Peyer's patch (tissue), 4 donors: ENCODE results near the gene MYO9B. TPM values are rescaled to one million over a fixed set of nuclear protein-coding genes. Genes with fewer than 3 reads are reported as not detected.

Experiments
- DNase-seq, 3 donors: peaks; one replicate each; pipeline ENCODE4 v3.0.0-alpha.2; 2017 to 2019
- H3K27ac ChIP-seq, 4 donors: fragments of 200-600 bp; sonication (generic); one replicate each; pipeline ENCODE4 v1.5.1; 2016 to 2019
- H3K27me3 ChIP-seq, 2 donors: fragments of 200-600 bp; sonication (generic); one replicate each; pipeline ENCODE4 v1.5.1; 2019
- H3K36me3 ChIP-seq, 3 donors: fragments of 200-600 bp; sonication (generic); one replicate each; pipeline ENCODE4 v1.5.1; 2016 to 2019
- H3K4me1 ChIP-seq, 4 donors: fragments of 200-600 bp; sonication (generic); one replicate each; pipeline ENCODE4 v1.5.1; 2016 to 2019
- H3K4me3 ChIP-seq, 4 donors: fragments of 200-600 bp; sonication (generic); 1 replicate in 3 of 4; 2 replicates in 1 of 4; pipeline ENCODE4 v1.5.1; 2016 to 2019; ENCODE audit warnings: mild to moderate bottlenecking in 1 of 4
- H3K9me3 ChIP-seq, 4 donors: fragments of 200-600 bp; sonication (generic); one replicate each; pipeline ENCODE4 v1.5.1; 2016 to 2019; ENCODE audit warnings: mild to moderate bottlenecking in 1 of 4
- CTCF ChIP-seq, 6 experiments: fragments of 450-650 bp in 4 of 6; fragments of 200-600 bp in 2 of 6; sonication (generic) in 1 of 6; IDR thresholded peaks; one replicate each; pipeline ENCODE4 v1.5.1; 2017 to 2019; ENCODE audit warnings: antibody characterized with exemption in 6 of 6, mild to moderate bottlenecking in 3 of 6, moderate library complexity in 1 of 6
- POLR2A ChIP-seq, 2 donors: fragments of 450-650 bp; IDR thresholded peaks; one replicate each; pipeline ENCODE4 v1.5.1; 2017; ENCODE audit warnings: antibody characterized with exemption in 2 of 2, mild to moderate bottlenecking in 2 of 2, moderate library complexity in 2 of 2
- total RNA-seq, 4 donors: library from RNA; depleted of rRNA; stranded (reverse); fragments of >200 nt; gene quantifications; one replicate each; pipeline ENCODE4 v1.1.0, GENCODE V29; 2016

MYO9B gene, protein sequence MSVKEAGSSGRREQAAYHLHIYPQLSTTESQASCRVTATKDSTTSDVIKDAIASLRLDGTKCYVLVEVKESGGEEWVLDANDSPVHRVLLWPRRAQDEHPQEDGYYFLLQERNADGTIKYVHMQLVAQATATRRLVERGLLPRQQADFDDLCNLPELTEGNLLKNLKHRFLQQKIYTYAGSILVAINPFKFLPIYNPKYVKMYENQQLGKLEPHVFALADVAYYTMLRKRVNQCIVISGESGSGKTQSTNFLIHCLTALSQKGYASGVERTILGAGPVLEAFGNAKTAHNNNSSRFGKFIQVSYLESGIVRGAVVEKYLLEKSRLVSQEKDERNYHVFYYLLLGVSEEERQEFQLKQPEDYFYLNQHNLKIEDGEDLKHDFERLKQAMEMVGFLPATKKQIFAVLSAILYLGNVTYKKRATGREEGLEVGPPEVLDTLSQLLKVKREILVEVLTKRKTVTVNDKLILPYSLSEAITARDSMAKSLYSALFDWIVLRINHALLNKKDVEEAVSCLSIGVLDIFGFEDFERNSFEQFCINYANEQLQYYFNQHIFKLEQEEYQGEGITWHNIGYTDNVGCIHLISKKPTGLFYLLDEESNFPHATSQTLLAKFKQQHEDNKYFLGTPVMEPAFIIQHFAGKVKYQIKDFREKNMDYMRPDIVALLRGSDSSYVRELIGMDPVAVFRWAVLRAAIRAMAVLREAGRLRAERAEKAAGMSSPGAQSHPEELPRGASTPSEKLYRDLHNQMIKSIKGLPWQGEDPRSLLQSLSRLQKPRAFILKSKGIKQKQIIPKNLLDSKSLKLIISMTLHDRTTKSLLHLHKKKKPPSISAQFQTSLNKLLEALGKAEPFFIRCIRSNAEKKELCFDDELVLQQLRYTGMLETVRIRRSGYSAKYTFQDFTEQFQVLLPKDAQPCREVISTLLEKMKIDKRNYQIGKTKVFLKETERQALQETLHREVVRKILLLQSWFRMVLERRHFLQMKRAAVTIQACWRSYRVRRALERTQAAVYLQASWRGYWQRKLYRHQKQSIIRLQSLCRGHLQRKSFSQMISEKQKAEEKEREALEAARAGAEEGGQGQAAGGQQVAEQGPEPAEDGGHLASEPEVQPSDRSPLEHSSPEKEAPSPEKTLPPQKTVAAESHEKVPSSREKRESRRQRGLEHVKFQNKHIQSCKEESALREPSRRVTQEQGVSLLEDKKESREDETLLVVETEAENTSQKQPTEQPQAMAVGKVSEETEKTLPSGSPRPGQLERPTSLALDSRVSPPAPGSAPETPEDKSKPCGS (N-terminal part only)
- total RNA-seq, result 100 to 1,000 TPM in 3 of 4 donors, 10 to 100 TPM in 1; 65.3 to 578 (median 143) TPM

- H3K27ac ChIP-seq, result peak within 1 kb of the TSS; percentile 86 to 94 (median 92)
- peak; percentile 99 to 100 (median 100) for DNase-seq
- no peaks in the 10 kb centered on the region for H3K27me3 ChIP-seq
- H3K9me3 ChIP-seq, result no peaks in the 10 kb centered on the region
- peaks cover 0 to 6% (median 0%) of the 10 kb centered on the region in 3 donors for H3K36me3 ChIP-seq
- H3K4me1 ChIP-seq, result peaks cover 0 to 35% (median 18%) of the 10 kb centered on the region in 4 donors
- H3K4me3 ChIP-seq, result peak within 1 kb of the TSS; percentile 84 to 96 (median 90)
- TF ChIP-seq CTCF (IDR thresholded peaks at IDR 0.05) (no peak), POLR2A (IDR thresholded peaks at IDR 0.05) (peak; percentile 61 to 87)
Observed at GRCh38 chr19:17075035-17075863, at the start of gene MYO9B, which contains the start of gene HAUS8. Gene MYO9B, plus strand, starts transcription at chr19:17075777. Its CDS starts 25,941 bp downstream, at chr19:17101718. Gene HAUS8, minus strand, starts transcription at chr19:17075452. Its CDS starts 30 bp downstream, at chr19:17075422.

GRCh38 chr19:17025991-17026658 is 49.5 kb upstream of the MYO9B start:
- Histone ChIP-seq H3K27me3 (peaks cover 0 to 10% of the 10 kb centered on the region in 2 donors), H3K27ac (no peak overlapping the region), H3K4me3 (peak overlapping the region in 2 of 4 donors; percentile 27 to 31), H3K4me1 (peaks cover 0 to 12% (median 3%) of the 10 kb centered on the region in 4 donors), H3K9me3 (peaks cover 0 to 10% (median 0%) of the 10 kb centered on the region in 4 donors), H3K36me3 (no peaks in the 10 kb centered on the region)
- TF ChIP-seq POLR2A (IDR thresholded peaks at IDR 0.05) (no peak), CTCF (IDR thresholded peaks at IDR 0.05) (no peak)
- DNase-seq, result no peak

GRCh38 chr19:17026706-17027534 is 48.7 kb upstream of the MYO9B start, which contains the start of gene CPAMD8:
Gene CPAMD8, minus strand, starts transcription at chr19:17026810. Its CDS starts 168 bp downstream, at chr19:17026642.
- Histone ChIP-seq H3K4me3 (peak within 1 kb of the TSS in 2 of 4 donors; percentile 27 to 31), H3K27ac (no peak within 1 kb of the TSS), H3K4me1 (peaks cover 0 to 12% (median 3%) of the 10 kb centered on the region in 4 donors), H3K27me3 (peaks cover 0 to 10% of the 10 kb centered on the region in 2 donors), H3K36me3 (no peaks in the 10 kb centered on the region), H3K9me3 (peaks cover 0 to 10% (median 0%) of the 10 kb centered on the region in 4 donors)
- no peak for DNase-seq
- TF ChIP-seq CTCF (IDR thresholded peaks at IDR 0.05) (no peak), POLR2A (IDR thresholded peaks at IDR 0.05) (no peak)

DNA sequence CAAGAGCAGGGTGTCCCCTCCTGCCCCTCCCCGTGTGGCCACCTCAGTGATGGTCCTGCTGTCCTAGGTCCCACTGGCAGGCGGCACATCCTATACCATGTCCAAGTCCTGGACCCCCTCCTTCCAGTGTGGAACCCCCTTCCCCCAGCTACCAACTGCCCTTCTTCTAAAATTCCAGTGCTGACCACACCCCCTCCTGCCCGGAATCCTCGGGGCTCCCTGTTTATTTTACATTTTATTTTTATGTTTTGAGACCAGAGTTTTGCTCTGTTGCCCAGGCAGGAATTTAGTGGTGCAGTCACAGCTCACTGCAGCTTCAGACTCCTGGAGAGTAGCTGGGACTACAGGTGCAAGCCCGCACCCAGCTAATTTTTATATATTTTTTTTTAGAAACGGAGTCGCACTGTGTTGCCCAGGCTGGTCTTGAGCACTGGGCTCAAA is 48.0 kb upstream of the MYO9B start:
- H3K36me3 ChIP-seq, result no peaks in the 10 kb centered on the region
- peaks cover 0 to 12% (median 3%) of the 10 kb centered on the region in 4 donors for H3K4me1 ChIP-seq
- DNase-seq, result no peak
- H3K4me3 ChIP-seq, result no peak overlapping the region
- H3K27ac ChIP-seq, result no peak overlapping the region
- H3K27me3 ChIP-seq, result peaks cover 0 to 10% of the 10 kb centered on the region in 2 donors
- TF ChIP-seq CTCF (IDR thresholded peaks at IDR 0.05) (no peak), POLR2A (IDR thresholded peaks at IDR 0.05) (no peak)
- H3K9me3 ChIP-seq, result peaks cover 0 to 10% (median 0%) of the 10 kb centered on the region in 4 donors
